ENCODE data around the gene ZNF141.

Gene ZNF141

GRCh38 chr4:374298-375160 lies 36.9 kb downstream of the ZNF141 start:
- Histone ChIP-seq H2AFZ (no peak overlapping the region), H3K4me2 (ENCODE audit: low read length) (no peak overlapping the region), H3K4me1 (no peaks in the 10 kb centered on the region), H3K4me3 (ENCODE audit: low read depth, low read length) (no peak overlapping the region), H3K9me3 (ENCODE audit: control insufficient read depth, low read length) (peaks cover 24% of the 10 kb centered on the region), H3K27ac (no peak overlapping the region), H3K36me3 (ENCODE audit: control insufficient read depth, insufficient read depth, low read length) (peaks cover 39% of the 10 kb centered on the region), H3K79me2 (no peaks in the 10 kb centered on the region), H3K9ac (no peak overlapping the region), H3K27me3 (ENCODE audit: control insufficient read depth, insufficient read depth, low read length) (no peaks in the 10 kb centered on the region)
- no peak for TF ChIP-seq CTCF (IDR thresholded peaks at IDR 0.05)

- H3K27me3 ChIP-seq (ENCODE audit: control insufficient read depth, insufficient read depth, low read length) = no peaks in the 10 kb centered on the region
- H3K79me2 ChIP-seq = no peaks in the 10 kb centered on the region
- H3K9me3 ChIP-seq (ENCODE audit: control insufficient read depth, low read length) = no peaks in the 10 kb centered on the region
- no peak overlapping the region for H3K4me2 ChIP-seq (ENCODE audit: low read length)
- H3K27ac ChIP-seq = no peak overlapping the region
- no peak for TF ChIP-seq CTCF (IDR thresholded peaks at IDR 0.05)
- H3K4me1 ChIP-seq = no peaks in the 10 kb centered on the region
- H3K36me3 ChIP-seq (ENCODE audit: control insufficient read depth, insufficient read depth, low read length) = peaks cover 4% of the 10 kb centered on the region
- no peak overlapping the region for H3K4me3 ChIP-seq (ENCODE audit: low read depth, low read length)
- H3K9ac ChIP-seq = no peak overlapping the region
- H2AFZ ChIP-seq = no peak overlapping the region
Observed at GRCh38 chr4:384311-385010, 46.8 kb downstream of the ZNF141 start.

- Histone ChIP-seq H3K4me3 (ENCODE audit: low read depth, low read length) (peak overlapping the region; percentile 31), H2AFZ (no peak overlapping the region), H3K79me2 (no peaks in the 10 kb centered on the region), H3K27me3 (ENCODE audit: control insufficient read depth, insufficient read depth, low read length) (no peaks in the 10 kb centered on the region), H3K9ac (no peak overlapping the region), H3K27ac (no peak overlapping the region), H3K9me3 (ENCODE audit: control insufficient read depth, low read length) (no peaks in the 10 kb centered on the region), H3K36me3 (ENCODE audit: control insufficient read depth, insufficient read depth, low read length) (no peaks in the 10 kb centered on the region), H3K4me2 (ENCODE audit: low read length) (peak overlapping the region; percentile 51), H3K4me1 (no peaks in the 10 kb centered on the region)
- TF ChIP-seq CTCF (IDR thresholded peaks at IDR 0.05) = no peak
Observed at GRCh38 chr4:385934-386707, 48.5 kb downstream of the ZNF141 start.

GRCh38 chr4:386708-387105 lies 49.1 kb downstream of the ZNF141 start:
- TF ChIP-seq CTCF (IDR thresholded peaks at IDR 0.05) = no peak
- H3K36me3 ChIP-seq (ENCODE audit: control insufficient read depth, insufficient read depth, low read length) = no peaks in the 10 kb centered on the region
- H3K4me2 ChIP-seq (ENCODE audit: low read length) = peak overlapping the region; percentile 51
- no peaks in the 10 kb centered on the region for H3K27me3 ChIP-seq (ENCODE audit: control insufficient read depth, insufficient read depth, low read length)
- H3K9me3 ChIP-seq (ENCODE audit: control insufficient read depth, low read length) = no peaks in the 10 kb centered on the region
- no peaks in the 10 kb centered on the region for H3K4me1 ChIP-seq
- H3K4me3 ChIP-seq (ENCODE audit: low read depth, low read length) = no peak overlapping the region
- H3K27ac ChIP-seq = no peak overlapping the region
- H2AFZ ChIP-seq = no peak overlapping the region
- no peak overlapping the region for H3K9ac ChIP-seq
- no peaks in the 10 kb centered on the region for H3K79me2 ChIP-seq

Data from parathyroid adenoma (tissue), 2 donors.